ENCODE measurements around the gene BCAS1.

BCAS1 gene

GRCh38 chr20:53990003-53990402, 80.4 kb downstream of the BCAS1 start:
- H2BK5ac ChIP-seq (ENCODE audit: low read depth, low read length, poor library complexity): no peak overlapping the region
- no peak overlapping the region for H3K9ac ChIP-seq (ENCODE audit: low read length)
- no peak overlapping the region for H2AK5ac ChIP-seq (ENCODE audit: low read length)
- H2BK120ac ChIP-seq (ENCODE audit: insufficient read depth, low read length, poor library complexity): no peak overlapping the region
- no peak overlapping the region for H2BK12ac ChIP-seq (ENCODE audit: low read length)
- H3K27me3 ChIP-seq (ENCODE audit: insufficient read depth, low read length): no peaks in the 10 kb centered on the region
- H3K23ac ChIP-seq (ENCODE audit: low read length): no peak overlapping the region
- DNase-seq: no peak
- WGBS (ENCODE audit: extremely low coverage, insufficient coverage, insufficient read length): no CpG with 5 or more reads among the region's 2 CpGs
- H4K12ac ChIP-seq (ENCODE audit: low read depth, low read length): no peak overlapping the region
- no peak overlapping the region for H3K18ac ChIP-seq (ENCODE audit: low read length)
- no peaks in the 10 kb centered on the region for H3K79me2 ChIP-seq (ENCODE audit: control insufficient read depth, insufficient read depth, low read length, poor library complexity)
- H3K4me2 ChIP-seq (ENCODE audit: low read length): no peak overlapping the region
- H3K9me3 ChIP-seq (ENCODE audit: insufficient read depth, low read depth, low read length): no peaks in the 10 kb centered on the region
- no peaks in the 10 kb centered on the region for H3K79me1 ChIP-seq (ENCODE audit: low read length)
- no peak overlapping the region for H4K8ac ChIP-seq (ENCODE audit: low read depth, low read length)
- H3K27ac ChIP-seq (ENCODE audit: low read depth, low read length): no peak overlapping the region
- H3K36me3 ChIP-seq (ENCODE audit: control insufficient read depth in 1 of 2, insufficient read depth in 2 of 2, low read length in 2 of 2): no peaks in the 10 kb centered on the region
- no peak overlapping the region for H4K91ac ChIP-seq (ENCODE audit: low read depth, low read length)
- no peak overlapping the region for H2AFZ ChIP-seq (ENCODE audit: insufficient read depth, low read length, poor library complexity)
- H3K14ac ChIP-seq (ENCODE audit: low read length): no peak overlapping the region
- no peaks in the 10 kb centered on the region for H3K4me1 ChIP-seq (ENCODE audit: control insufficient read depth in 1 of 2, insufficient read depth in 2 of 2, low read length in 2 of 2)
- no peak overlapping the region for H3K4ac ChIP-seq (ENCODE audit: low read depth, low read length)
- no peak overlapping the region for H3K4me3 ChIP-seq (ENCODE audit: low read depth, low read length)

GRCh38 chr20:53989401-53989800, 81.0 kb downstream of the BCAS1 start:
- no peaks in the 10 kb centered on the region for H3K27me3 ChIP-seq (ENCODE audit: insufficient read depth, low read length)
- no peak overlapping the region for H3K18ac ChIP-seq (ENCODE audit: low read length)
- H3K4me3 ChIP-seq (ENCODE audit: low read depth, low read length): no peak overlapping the region
- H3K9ac ChIP-seq (ENCODE audit: low read length): no peak overlapping the region
- H2BK12ac ChIP-seq (ENCODE audit: low read length): no peak overlapping the region
- no peak overlapping the region for H3K4me2 ChIP-seq (ENCODE audit: low read length)
- no peaks in the 10 kb centered on the region for H3K9me3 ChIP-seq (ENCODE audit: insufficient read depth, low read depth, low read length)
- H3K4me1 ChIP-seq (ENCODE audit: control insufficient read depth in 1 of 2, insufficient read depth in 2 of 2, low read length in 2 of 2): no peaks in the 10 kb centered on the region
- H3K36me3 ChIP-seq (ENCODE audit: control insufficient read depth in 1 of 2, insufficient read depth in 2 of 2, low read length in 2 of 2): no peaks in the 10 kb centered on the region
- H4K12ac ChIP-seq (ENCODE audit: low read depth, low read length): no peak overlapping the region
- H4K91ac ChIP-seq (ENCODE audit: low read depth, low read length): no peak overlapping the region
- H3K4ac ChIP-seq (ENCODE audit: low read depth, low read length): no peak overlapping the region
- H2BK5ac ChIP-seq (ENCODE audit: low read depth, low read length, poor library complexity): no peak overlapping the region
- no peak overlapping the region for H2AK5ac ChIP-seq (ENCODE audit: low read length)
- H2BK120ac ChIP-seq (ENCODE audit: insufficient read depth, low read length, poor library complexity): no peak overlapping the region
- H3K23ac ChIP-seq (ENCODE audit: low read length): no peak overlapping the region
- DNase-seq: no peak
- H3K14ac ChIP-seq (ENCODE audit: low read length): no peak overlapping the region
- no peaks in the 10 kb centered on the region for H3K79me2 ChIP-seq (ENCODE audit: control insufficient read depth, insufficient read depth, low read length, poor library complexity)
- no peaks in the 10 kb centered on the region for H3K79me1 ChIP-seq (ENCODE audit: low read length)
- H3K27ac ChIP-seq (ENCODE audit: low read depth, low read length): no peak overlapping the region
- WGBS (ENCODE audit: extremely low coverage, insufficient coverage, insufficient read length): no CpG with 5 or more reads among the region's 2 CpGs
- H4K8ac ChIP-seq (ENCODE audit: low read depth, low read length): no peak overlapping the region
- H2AFZ ChIP-seq (ENCODE audit: insufficient read depth, low read length, poor library complexity): no peak overlapping the region

- H4K12ac ChIP-seq (ENCODE audit: low read depth, low read length): no peak overlapping the region
- H3K18ac ChIP-seq (ENCODE audit: low read length): no peak overlapping the region
- no peaks in the 10 kb centered on the region for H3K27me3 ChIP-seq (ENCODE audit: insufficient read depth, low read length)
- H2BK5ac ChIP-seq (ENCODE audit: low read depth, low read length, poor library complexity): no peak overlapping the region
- no peak overlapping the region for H2AFZ ChIP-seq (ENCODE audit: insufficient read depth, low read length, poor library complexity)
- H3K4me1 ChIP-seq (ENCODE audit: control insufficient read depth in 1 of 2, insufficient read depth in 2 of 2, low read length in 2 of 2): no peaks in the 10 kb centered on the region
- no CpG with 5 or more reads among the region's 4 CpGs for WGBS (ENCODE audit: extremely low coverage, insufficient coverage, insufficient read length)
- H3K9me3 ChIP-seq (ENCODE audit: insufficient read depth, low read depth, low read length): no peaks in the 10 kb centered on the region
- peaks cover 1% of the 10 kb centered on the region for H3K79me2 ChIP-seq (ENCODE audit: control insufficient read depth, insufficient read depth, low read length, poor library complexity)
- H3K14ac ChIP-seq (ENCODE audit: low read length): no peak overlapping the region
- H3K4me2 ChIP-seq (ENCODE audit: low read length): no peak overlapping the region
- DNase-seq: no peak
- no peak overlapping the region for H3K4me3 ChIP-seq (ENCODE audit: low read depth, low read length)
- no peak overlapping the region for H3K9ac ChIP-seq (ENCODE audit: low read length)
- no peak overlapping the region for H2AK5ac ChIP-seq (ENCODE audit: low read length)
- no peak overlapping the region for H3K23ac ChIP-seq (ENCODE audit: low read length)
- H3K27ac ChIP-seq (ENCODE audit: low read depth, low read length): no peak overlapping the region
- H4K8ac ChIP-seq (ENCODE audit: low read depth, low read length): no peak overlapping the region
- no peak overlapping the region for H3K4ac ChIP-seq (ENCODE audit: low read depth, low read length)
- H3K36me3 ChIP-seq (ENCODE audit: control insufficient read depth in 1 of 2, insufficient read depth in 2 of 2, low read length in 2 of 2): no peaks in the 10 kb centered on the region
- H2BK120ac ChIP-seq (ENCODE audit: insufficient read depth, low read length, poor library complexity): no peak overlapping the region
- H3K79me1 ChIP-seq (ENCODE audit: low read length): no peaks in the 10 kb centered on the region
- H4K91ac ChIP-seq (ENCODE audit: low read depth, low read length): no peak overlapping the region
- no peak overlapping the region for H2BK12ac ChIP-seq (ENCODE audit: low read length)
These were observed 84.2 kb downstream of the BCAS1 start for GRCh38 chr20:53986037-53986650.

GRCh38 chr20:53985150-53985518, 85.3 kb downstream of the BCAS1 start:
- H4K91ac ChIP-seq (ENCODE audit: low read depth, low read length): no peak overlapping the region
- WGBS (ENCODE audit: extremely low coverage, insufficient coverage, insufficient read length): no CpG with 5 or more reads among the region's 8 CpGs
- no peak overlapping the region for H4K8ac ChIP-seq (ENCODE audit: low read depth, low read length)

More at GRCh38 chr20:53985150-53985518, 85.3 kb downstream of the BCAS1 start:
- Histone ChIP-seq H3K9me3 (ENCODE audit: insufficient read depth, low read depth, low read length) (no peaks in the 10 kb centered on the region), H3K4me1 (ENCODE audit: control insufficient read depth in 1 of 2, insufficient read depth in 2 of 2, low read length in 2 of 2) (no peaks in the 10 kb centered on the region), H3K9ac (ENCODE audit: low read length) (no peak overlapping the region), H3K27me3 (ENCODE audit: insufficient read depth, low read length) (no peaks in the 10 kb centered on the region), H3K27ac (ENCODE audit: low read depth, low read length) (no peak overlapping the region), H3K4me2 (ENCODE audit: low read length) (no peak overlapping the region), H3K79me1 (ENCODE audit: low read length) (no peaks in the 10 kb centered on the region), H3K18ac (ENCODE audit: low read length) (no peak overlapping the region), H2AFZ (ENCODE audit: insufficient read depth, low read length, poor library complexity) (no peak overlapping the region), H3K4me3 (ENCODE audit: low read depth, low read length) (no peak overlapping the region), H2BK5ac (ENCODE audit: low read depth, low read length, poor library complexity) (no peak overlapping the region), H2BK12ac (ENCODE audit: low read length) (no peak overlapping the region), H2AK5ac (ENCODE audit: low read length) (no peak overlapping the region), H2BK120ac (ENCODE audit: insufficient read depth, low read length, poor library complexity) (no peak overlapping the region), H3K4ac (ENCODE audit: low read depth, low read length) (no peak overlapping the region), H3K23ac (ENCODE audit: low read length) (no peak overlapping the region), H3K79me2 (ENCODE audit: control insufficient read depth, insufficient read depth, low read length, poor library complexity) (peaks cover 1% of the 10 kb centered on the region), H4K12ac (ENCODE audit: low read depth, low read length) (no peak overlapping the region), H3K36me3 (ENCODE audit: control insufficient read depth in 1 of 2, insufficient read depth in 2 of 2, low read length in 2 of 2) (no peaks in the 10 kb centered on the region), H3K14ac (ENCODE audit: low read length) (no peak overlapping the region)
- no peak for DNase-seq

Data from trophoblast cell (in vitro differentiated cells and primary cell).